H9 (cell line): ENCODE data around the gene FAM107A. TPM values are rescaled to one million over a fixed set of nuclear protein-coding genes. Genes with fewer than 3 reads are reported as not detected.

ENCODE experiments used
- DNase-seq: peaks from one replicate; pipeline ENCODE4 v3.0.0-alpha.2; 2017
- H2AFZ ChIP-seq: one replicate; pipeline ENCODE4 v1.6.1; 2013; ENCODE audit warnings: mild to moderate bottlenecking, low read length, control low read depth, moderate library complexity
- H2AK5ac ChIP-seq: 2 replicates; pipeline ENCODE4 v1.6.1; 2013; ENCODE audit warnings: low read length, control low read depth, mixed read lengths; ENCODE audit not compliant: insufficient read length
- H2BK120ac ChIP-seq: one replicate; pipeline ENCODE4 v1.6.1; 2013; ENCODE audit warnings: low read depth, mild to moderate bottlenecking, low read length, control low read depth, inconsistent platforms; ENCODE audit not compliant: poor library complexity, severe bottlenecking
- H2BK12ac ChIP-seq: 2 replicates; pipeline ENCODE4 v1.6.1; 2013; ENCODE audit warnings: low read length, control low read depth, mixed read lengths, low read depth; ENCODE audit not compliant: insufficient read length
- H2BK15ac ChIP-seq: 2 replicates; pipeline ENCODE4 v1.6.1; 2013; ENCODE audit warnings: low read depth, low read length, control low read depth
- H2BK20ac ChIP-seq: one replicate; pipeline ENCODE4 v1.6.1; 2013; ENCODE audit warnings: low read depth, mild to moderate bottlenecking, low read length, control low read depth, inconsistent platforms; ENCODE audit not compliant: poor library complexity, severe bottlenecking
- H2BK5ac ChIP-seq: 2 replicates; pipeline ENCODE4 v1.6.1; 2013; ENCODE audit warnings: low read length, control low read depth, mixed read lengths; ENCODE audit not compliant: insufficient read length
- H3K14ac ChIP-seq: 2 replicates; pipeline ENCODE4 v1.6.1; 2013; ENCODE audit warnings: low read length, control low read depth; ENCODE audit not compliant: insufficient read depth
- H3K18ac ChIP-seq: 2 replicates; pipeline ENCODE4 v1.6.1; 2013; ENCODE audit warnings: low read depth, mild to moderate bottlenecking, mixed read lengths, low read length, control low read depth; ENCODE audit not compliant: insufficient read length
- H3K23ac ChIP-seq: 2 replicates; pipeline ENCODE4 v1.6.1; 2013; ENCODE audit warnings: low read length, control low read depth, mixed read lengths, low read depth; ENCODE audit not compliant: insufficient read length
- H3K23me2 ChIP-seq: 2 replicates; pipeline ENCODE4 v1.6.1; 2013; ENCODE audit warnings: low read depth, mild to moderate bottlenecking, mixed read lengths, low read length, control low read depth; ENCODE audit not compliant: insufficient read length, poor library complexity, severe bottlenecking
- H3K27ac ChIP-seq: 2 replicates; pipeline ENCODE4 v1.5.1; 2013; ENCODE audit warnings: low read length, control low read depth, mixed read lengths, low read depth; ENCODE audit not compliant: insufficient read length
- H3K27me3 ChIP-seq: 2 replicates; pipeline ENCODE4 v1.6.1; 2013; ENCODE audit warnings: low read length, control low read depth, inconsistent platforms; ENCODE audit not compliant: insufficient read depth
- H3K4ac ChIP-seq: 2 replicates; pipeline ENCODE4 v1.6.1; 2013; ENCODE audit warnings: low read depth, mild to moderate bottlenecking, control low read depth, inconsistent platforms, low read length, moderate library complexity
- H3K4me1 ChIP-seq: 2 replicates; pipeline ENCODE4 v1.6.1; 2013; ENCODE audit warnings: low read length, control low read depth, inconsistent platforms; ENCODE audit not compliant: insufficient read depth
- H3K4me2 ChIP-seq: 2 replicates; pipeline ENCODE4 v1.6.1; 2013; ENCODE audit warnings: low read length, control low read depth, mixed read lengths; ENCODE audit not compliant: insufficient read length, insufficient read depth
- H3K56ac ChIP-seq: 2 replicates; pipeline ENCODE4 v1.6.1; 2013; ENCODE audit warnings: low read depth, mild to moderate bottlenecking, mixed read lengths, low read length, control low read depth; ENCODE audit not compliant: insufficient read length
- H3K79me1 ChIP-seq: 2 replicates; pipeline ENCODE4 v1.6.1; 2013; ENCODE audit warnings: low read depth, mild to moderate bottlenecking, moderate library complexity, low read length, control low read depth, inconsistent platforms; ENCODE audit not compliant: insufficient read depth, poor library complexity, severe bottlenecking
- H3K79me2 ChIP-seq: 2 replicates; pipeline ENCODE4 v1.6.1; 2013; ENCODE audit warnings: low read length, control low read depth, inconsistent platforms; ENCODE audit not compliant: insufficient read depth
- H3K9ac ChIP-seq: 2 replicates; pipeline ENCODE4 v1.6.1; 2013; ENCODE audit warnings: low read length, control low read depth, mixed read lengths; ENCODE audit not compliant: insufficient read length; ENCODE audit errors: extremely low read depth
- H3K9me3 ChIP-seq: one replicate; pipeline ENCODE4 v1.6.1; 2013; ENCODE audit warnings: low read depth, low read length, inconsistent platforms; ENCODE audit not compliant: control insufficient read depth
- H3T11ph ChIP-seq: one replicate; pipeline ENCODE4 v1.6.1; 2013; ENCODE audit warnings: mild to moderate bottlenecking, low read length, control low read depth, inconsistent platforms
- H4K20me1 ChIP-seq: one replicate; pipeline ENCODE4 v1.6.1; 2013; ENCODE audit not compliant: control insufficient read depth, insufficient read length, insufficient read depth
- H4K5ac ChIP-seq: 2 replicates; pipeline ENCODE4 v1.6.1; 2013; ENCODE audit warnings: low read depth, mild to moderate bottlenecking, mixed read lengths, low read length, control low read depth; ENCODE audit not compliant: insufficient read length
- H4K8ac ChIP-seq: replicated peaks from 2 replicates; pipeline ENCODE4 v1.6.1; 2013; ENCODE audit warnings: low read length, control low read depth, mixed read lengths, low read depth; ENCODE audit not compliant: insufficient read length
- H4K91ac ChIP-seq: 2 replicates; pipeline ENCODE4 v1.6.1; 2013; ENCODE audit warnings: low read depth, mild to moderate bottlenecking, moderate library complexity, mixed read lengths, low read length, control low read depth; ENCODE audit not compliant: insufficient read length
- H3K27ac Mint-ChIP-seq, 3 experiments: 2 replicates in 2 of 3; 3 replicates in 1 of 3; pipeline ENCODE4 v1.8.0; 2020 to 2021; ENCODE audit warnings: mixed read lengths in 3 of 3, mild to moderate bottlenecking in 1 of 3, moderate library complexity in 1 of 3
- H3K27me3 Mint-ChIP-seq: 2 replicates; pipeline ENCODE4 v1.8.0; 2021; ENCODE audit warnings: low read depth, mild to moderate bottlenecking, moderate library complexity, mixed read lengths
- H3K36me3 Mint-ChIP-seq, 3 experiments: 2 replicates in 2 of 3; 3 replicates in 1 of 3; pipeline ENCODE4 v1.8.0; 2020 to 2021; ENCODE audit warnings: low read depth in 3 of 3, mixed read lengths in 3 of 3; ENCODE audit not compliant: insufficient read depth in 1 of 3
- H3K4me1 Mint-ChIP-seq, 2 experiments: 2 replicates each; pipeline ENCODE4 v1.8.0; 2020; ENCODE audit warnings: mixed read lengths in 2 of 2
- H3K4me3 Mint-ChIP-seq, 2 experiments: 2 replicates in 1 of 2; 3 replicates in 1 of 2; pipeline ENCODE4 v1.8.0; 2020 to 2021; ENCODE audit warnings: mild to moderate bottlenecking in 2 of 2, mixed read lengths in 2 of 2, moderate library complexity in 1 of 2
- H3K9me3 Mint-ChIP-seq, 2 experiments: 2 replicates in 1 of 2; 3 replicates in 1 of 2; pipeline ENCODE4 v1.8.0; 2020; ENCODE audit warnings: mild to moderate bottlenecking in 2 of 2, mixed read lengths in 2 of 2, moderate library complexity in 1 of 2
- WGBS: extraction: QIAGEN DNeasy Blood & Tissue Kit; methylation state at CpG from one replicate; pipeline ENCODE4 v1.1.7; 2013; ENCODE audit warnings: missing lambda C conversion rate, low lambda C conversion rate, mixed read lengths; ENCODE audit not compliant: insufficient read length; ENCODE audit errors: extremely low coverage; 5-methylcytosine and 5-hydroxymethylcytosine counted together
- total RNA-seq: library from RNA; stranded (reverse); gene quantifications from 2 replicates; pipeline ENCODE4 v1.2.1, GENCODE V29; 2021
- TF ChIP-seq, protein P1 (sequence below): fragments of 200-600 bp; sonication (generic); conservative IDR thresholded peaks from 3 replicates; pipeline ENCODE4 v1.8.0; 2021; ENCODE audit warnings: antibody characterized with exemption, mild to moderate bottlenecking

FAM107A gene
- total RNA-seq, 1 experiment from 2014 or later: 0.11 TPM

DNA sequence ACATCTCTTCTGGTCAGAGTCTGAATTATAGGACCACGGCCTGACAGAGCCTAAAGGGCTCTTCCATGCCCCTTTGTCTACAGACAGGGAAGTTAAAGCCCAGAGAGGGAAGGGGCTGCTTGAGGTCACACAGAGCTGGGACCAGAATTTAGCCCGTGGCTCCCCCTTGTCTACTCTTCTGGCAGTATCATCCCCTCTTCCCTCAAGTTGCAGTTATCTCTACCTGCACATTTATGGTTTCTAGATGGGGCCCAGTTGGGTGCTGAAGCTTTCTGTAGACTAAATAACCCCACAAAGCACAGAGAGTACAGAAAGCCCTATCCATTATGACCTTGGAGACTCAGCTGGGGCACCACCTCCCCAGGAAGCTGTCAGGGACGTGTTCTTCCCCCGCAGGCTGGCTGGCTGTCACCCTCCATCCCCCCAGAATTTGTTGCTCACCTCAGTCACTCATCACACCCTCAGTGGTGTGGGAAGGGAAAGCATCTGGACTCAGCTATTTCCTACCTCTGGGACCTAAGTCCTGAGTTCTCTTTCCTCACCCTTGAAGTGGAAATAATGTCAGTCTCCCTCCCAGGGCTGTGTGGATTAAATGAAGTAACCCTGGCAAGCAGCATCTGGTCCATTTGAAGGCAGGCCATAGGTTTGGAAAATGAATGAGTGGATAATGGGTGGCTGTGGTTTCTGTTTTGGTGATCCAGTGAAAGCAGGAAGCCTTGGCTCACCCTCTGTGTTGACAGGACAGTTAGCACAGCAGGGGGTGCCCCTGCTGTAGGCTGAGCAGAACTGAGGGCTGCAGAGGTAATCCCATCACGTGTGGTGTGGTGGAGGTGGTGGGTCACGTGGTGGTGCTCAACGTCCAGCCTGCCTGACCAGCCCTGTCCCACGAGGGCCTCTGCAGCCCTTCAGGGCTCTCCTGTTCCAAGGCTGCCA is 56.5 kb downstream of the FAM107A start:
- no peak overlapping the region for H4K91ac ChIP-seq

More for the DNA sequence above, 56.5 kb downstream of the FAM107A start:
- Mint-ChIP-seq H3K4me1 (peaks cover 46 to 55% of the 10 kb centered on the region in 2 experiments), H3K4me3 (no peak overlapping the region; a peak in 1 of 5 replicates), H3K36me3 (no peaks in the 10 kb centered on the region), H3K9me3 (peaks cover 0 to 2% of the 10 kb centered on the region in 2 experiments; a peak in 1 of 5 replicates), H3K27me3 (peaks cover 2% of the 10 kb centered on the region), H3K27ac (no peak overlapping the region; a peak in 1 of 7 replicates)
- H3K14ac ChIP-seq: no peak overlapping the region
- H4K8ac ChIP-seq: no peak overlapping the region
- no peaks in the 10 kb centered on the region for H4K20me1 ChIP-seq
- TF ChIP-seq, protein P1, sequence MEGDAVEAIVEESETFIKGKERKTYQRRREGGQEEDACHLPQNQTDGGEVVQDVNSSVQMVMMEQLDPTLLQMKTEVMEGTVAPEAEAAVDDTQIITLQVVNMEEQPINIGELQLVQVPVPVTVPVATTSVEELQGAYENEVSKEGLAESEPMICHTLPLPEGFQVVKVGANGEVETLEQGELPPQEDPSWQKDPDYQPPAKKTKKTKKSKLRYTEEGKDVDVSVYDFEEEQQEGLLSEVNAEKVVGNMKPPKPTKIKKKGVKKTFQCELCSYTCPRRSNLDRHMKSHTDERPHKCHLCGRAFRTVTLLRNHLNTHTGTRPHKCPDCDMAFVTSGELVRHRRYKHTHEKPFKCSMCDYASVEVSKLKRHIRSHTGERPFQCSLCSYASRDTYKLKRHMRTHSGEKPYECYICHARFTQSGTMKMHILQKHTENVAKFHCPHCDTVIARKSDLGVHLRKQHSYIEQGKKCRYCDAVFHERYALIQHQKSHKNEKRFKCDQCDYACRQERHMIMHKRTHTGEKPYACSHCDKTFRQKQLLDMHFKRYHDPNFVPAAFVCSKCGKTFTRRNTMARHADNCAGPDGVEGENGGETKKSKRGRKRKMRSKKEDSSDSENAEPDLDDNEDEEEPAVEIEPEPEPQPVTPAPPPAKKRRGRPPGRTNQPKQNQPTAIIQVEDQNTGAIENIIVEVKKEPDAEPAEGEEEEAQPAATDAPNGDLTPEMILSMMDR: no peak
- H3K4ac ChIP-seq: no peak overlapping the region
- no peak overlapping the region for H2BK20ac ChIP-seq
- no peak overlapping the region for H2AFZ ChIP-seq
- H3T11ph ChIP-seq: no peak overlapping the region
- no peaks in the 10 kb centered on the region for H3K9me3 ChIP-seq
- H3K79me2 ChIP-seq: no peaks in the 10 kb centered on the region
- H3K4me1 ChIP-seq: no peaks in the 10 kb centered on the region
- no peak overlapping the region for H3K56ac ChIP-seq
- H3K79me1 ChIP-seq: no peaks in the 10 kb centered on the region
- no peak overlapping the region for H3K4me2 ChIP-seq
- no peak overlapping the region for H2BK12ac ChIP-seq
- no peaks in the 10 kb centered on the region for H3K27me3 ChIP-seq
- DNase-seq: no peak
- no peak overlapping the region for H3K9ac ChIP-seq
- no peaks in the 10 kb centered on the region for H3K23me2 ChIP-seq
- H2BK120ac ChIP-seq: no peak overlapping the region
- H2AK5ac ChIP-seq: no peak overlapping the region
- no peak overlapping the region for H4K5ac ChIP-seq
- no peak overlapping the region for H2BK15ac ChIP-seq
- no peak overlapping the region for H2BK5ac ChIP-seq
- no CpG with 5 or more reads among the region's 8 CpGs for WGBS
- H3K23ac ChIP-seq: no peak overlapping the region
- no peak overlapping the region for H3K27ac ChIP-seq
- no peak overlapping the region for H3K18ac ChIP-seq
